Measurements from ENCODE around the gene KRT40. TPM values are rescaled to one million over a fixed set of nuclear protein-coding genes. Genes with fewer than 3 reads are reported as not detected.

The KRT40 gene
- total RNA-seq, 1 donor: not detected

GRCh38 chr17:40974366-40974765, 9.8 kb downstream of the KRT40 start:
- no peak overlapping the region for H3K4me3 ChIP-seq (ENCODE audit: low read depth, low read length)
- no peak for DNase-seq (ENCODE audit: low read depth)
- TF ChIP-seq CTCF (IDR thresholded peaks at IDR 0.05; ENCODE audit: insufficient read depth, low read length): no peak

GRCh38 chr17:40967582-40967981, 16.5 kb downstream of the KRT40 start:
- TF ChIP-seq CTCF (IDR thresholded peaks at IDR 0.05; ENCODE audit: insufficient read depth, low read length): no peak
- no peak for DNase-seq (ENCODE audit: low read depth)
- H3K4me3 ChIP-seq (ENCODE audit: low read depth, low read length): no peak overlapping the region

GRCh38 chr17:40966848-40967247, 17.3 kb downstream of the KRT40 start, which contains the start of gene KRT39:
KRT39 (minus strand) TSS chr17:40966948; CDS start chr17:40966856, 92 bp downstream.
- DNase-seq (ENCODE audit: low read depth): no peak
- no peak within 1 kb of the TSS for H3K4me3 ChIP-seq (ENCODE audit: low read depth, low read length)
- TF ChIP-seq CTCF (IDR thresholded peaks at IDR 0.05; ENCODE audit: insufficient read depth, low read length): no peak

- peak; percentile 83 for TF ChIP-seq CTCF (IDR thresholded peaks at IDR 0.05; ENCODE audit: insufficient read depth, low read length)
- no peak overlapping the region for H3K4me3 ChIP-seq (ENCODE audit: low read depth, low read length)
- peak; percentile 49 for DNase-seq (ENCODE audit: low read depth)
Measured at GRCh38 chr17:40963838-40964237, 20.3 kb downstream of the KRT40 start.

GRCh38 chr17:40962059-40962561, 22.0 kb downstream of the KRT40 start:
- no peak overlapping the region for H3K4me3 ChIP-seq (ENCODE audit: low read depth, low read length)
- DNase-seq (ENCODE audit: low read depth): no peak
- no peak for TF ChIP-seq CTCF (IDR thresholded peaks at IDR 0.05; ENCODE audit: insufficient read depth, low read length)

GRCh38 chr17:40961591-40961990, 22.5 kb downstream of the KRT40 start:
- no peak overlapping the region for H3K4me3 ChIP-seq (ENCODE audit: low read depth, low read length)
- no peak for TF ChIP-seq CTCF (IDR thresholded peaks at IDR 0.05; ENCODE audit: insufficient read depth, low read length)
- DNase-seq (ENCODE audit: low read depth): no peak

GRCh38 chr17:40960144-40960543, 24.0 kb downstream of the KRT40 start:
- no peak for TF ChIP-seq CTCF (IDR thresholded peaks at IDR 0.05; ENCODE audit: insufficient read depth, low read length)
- DNase-seq (ENCODE audit: low read depth): peak; percentile 44
- no peak overlapping the region for H3K4me3 ChIP-seq (ENCODE audit: low read depth, low read length)

Measured in fibroblast of the aortic adventitia (primary cell).